HTR-8/SVneo (cell line): Measurements from ENCODE around the gene TUBD1.
A peak's percentile ranks its signal among the peaks of the same experiment; 100 is the strongest.
"Not testable (repeated sequence)": the region's sequence is repeated elsewhere in the genome, so short reads cannot be mapped to it uniquely, and the experiment has no call there.

Experiments used
- DNase-seq: peaks from one replicate; pipeline ENCODE4 v3.0.0; 2011; ENCODE audit warnings: low spot score, mixed read lengths; ENCODE audit not compliant: insufficient read length
- FAIRE-seq: peaks from 2 replicates; lab custom pipeline; 2011; peaks lifted over from hg19 to GRCh38; lab: Jason Lieb, UNC

TUBD1 gene

DNA sequence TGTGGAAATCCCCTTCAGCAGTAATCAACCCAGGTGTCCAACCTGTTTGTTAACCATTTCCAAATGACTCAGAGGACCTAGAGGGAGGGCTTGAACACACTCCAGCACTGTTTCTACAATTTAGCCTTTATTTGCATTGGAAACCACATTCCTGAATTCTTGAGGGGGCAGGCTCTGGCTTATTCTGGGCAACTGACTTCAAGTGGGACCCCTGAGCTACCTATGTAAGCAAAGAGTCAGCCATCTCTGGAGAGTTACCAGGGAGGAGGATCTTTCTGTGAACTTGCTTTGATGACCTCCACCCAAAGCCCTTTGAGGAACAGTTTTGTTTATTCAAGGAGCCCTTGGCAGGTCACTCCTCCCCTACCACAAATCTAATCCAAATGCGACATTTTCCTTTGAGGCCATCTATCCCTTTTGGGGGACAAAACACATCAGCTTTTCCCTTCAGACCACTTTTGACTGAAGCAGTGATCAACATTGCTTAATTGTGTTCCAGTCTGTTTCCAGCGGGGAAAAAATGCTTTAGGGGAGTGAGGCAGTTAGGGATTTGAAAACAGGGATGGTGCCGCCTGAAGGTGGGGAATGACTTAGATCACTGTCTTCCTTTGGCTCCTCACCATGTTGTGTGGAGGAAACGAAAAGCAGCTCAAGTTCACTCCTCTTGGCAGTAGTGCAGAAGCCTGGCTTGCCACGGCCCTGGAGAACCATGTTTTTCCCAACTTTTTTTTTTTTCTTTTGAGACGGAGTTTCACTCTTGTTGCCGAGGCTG lies 46.2 kb downstream of the TUBD1 start:
- DNase-seq (no peak), FAIRE-seq (no peak)

DNA sequence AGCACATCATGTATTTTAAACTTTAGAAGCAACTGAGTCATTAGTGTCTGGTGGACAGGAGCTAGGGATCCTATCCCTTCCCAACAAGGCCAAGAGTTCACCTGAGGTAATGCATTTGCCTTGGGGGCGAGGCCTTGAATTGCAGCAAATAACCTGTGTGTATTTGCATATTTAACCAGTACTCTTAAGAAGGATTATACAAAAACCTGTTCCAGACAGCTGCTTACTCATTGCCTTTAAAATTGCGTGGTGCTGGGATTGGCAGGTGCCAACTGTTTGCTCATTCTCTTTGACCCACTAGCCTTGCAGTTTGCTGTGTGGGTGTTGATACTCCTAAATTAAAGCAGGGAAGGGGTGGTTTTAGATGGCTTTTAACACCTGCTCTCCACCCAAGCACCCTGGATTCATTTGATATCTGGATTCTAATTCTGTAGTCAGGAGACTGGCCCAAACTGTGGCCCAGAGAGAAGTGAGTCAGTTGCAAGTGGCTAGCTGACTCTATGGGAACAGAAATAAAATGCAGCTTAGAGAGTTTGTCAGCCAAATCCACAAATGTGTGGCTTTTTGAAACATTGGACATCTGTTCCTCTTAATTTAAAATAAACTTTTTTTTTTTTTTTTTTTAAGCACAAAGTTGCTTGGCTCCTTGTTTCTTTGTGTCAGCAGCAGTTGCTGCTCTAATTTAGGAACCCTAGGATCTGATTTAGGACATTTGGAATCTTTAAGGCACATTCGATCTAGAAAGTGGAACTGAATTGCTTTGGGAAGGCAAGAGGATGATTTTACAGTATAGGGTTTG lies 46.9 kb downstream of the TUBD1 start:
- no peak for DNase-seq
- no peak for FAIRE-seq

DNA sequence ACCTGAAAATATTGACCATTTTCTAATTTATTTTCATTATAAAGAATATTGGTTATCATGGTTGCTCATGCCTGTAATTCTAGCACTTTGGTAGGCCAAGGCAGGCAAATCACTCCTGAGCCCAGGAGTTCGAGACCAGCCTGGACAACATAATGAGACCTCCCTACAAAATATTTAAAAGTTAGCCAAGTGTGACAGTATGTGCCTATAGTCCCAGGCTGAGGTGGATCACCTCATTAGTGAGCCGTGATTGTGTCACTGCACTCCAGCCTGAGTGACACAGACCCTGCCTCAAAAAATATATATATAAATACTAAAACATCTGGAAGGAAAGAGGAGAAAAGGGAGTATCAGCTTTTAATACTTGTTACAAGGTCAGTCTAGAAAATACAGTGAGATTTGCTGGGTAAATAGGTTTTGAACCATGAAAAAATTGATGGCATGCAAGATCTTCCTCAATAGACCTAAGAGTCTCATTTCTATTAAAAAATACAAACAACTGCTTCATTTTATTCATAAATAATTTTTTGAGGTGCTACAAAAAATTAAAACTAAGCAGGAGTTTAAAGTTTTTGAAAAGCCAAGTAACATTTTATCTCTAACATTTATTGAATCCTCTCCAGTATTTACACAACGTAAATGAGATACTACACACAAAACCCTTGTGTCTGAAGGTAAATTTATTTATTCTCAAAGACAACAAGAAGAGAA lies 47.7 kb downstream of the TUBD1 start:
- no peak for DNase-seq
- FAIRE-seq = no peak

DNA sequence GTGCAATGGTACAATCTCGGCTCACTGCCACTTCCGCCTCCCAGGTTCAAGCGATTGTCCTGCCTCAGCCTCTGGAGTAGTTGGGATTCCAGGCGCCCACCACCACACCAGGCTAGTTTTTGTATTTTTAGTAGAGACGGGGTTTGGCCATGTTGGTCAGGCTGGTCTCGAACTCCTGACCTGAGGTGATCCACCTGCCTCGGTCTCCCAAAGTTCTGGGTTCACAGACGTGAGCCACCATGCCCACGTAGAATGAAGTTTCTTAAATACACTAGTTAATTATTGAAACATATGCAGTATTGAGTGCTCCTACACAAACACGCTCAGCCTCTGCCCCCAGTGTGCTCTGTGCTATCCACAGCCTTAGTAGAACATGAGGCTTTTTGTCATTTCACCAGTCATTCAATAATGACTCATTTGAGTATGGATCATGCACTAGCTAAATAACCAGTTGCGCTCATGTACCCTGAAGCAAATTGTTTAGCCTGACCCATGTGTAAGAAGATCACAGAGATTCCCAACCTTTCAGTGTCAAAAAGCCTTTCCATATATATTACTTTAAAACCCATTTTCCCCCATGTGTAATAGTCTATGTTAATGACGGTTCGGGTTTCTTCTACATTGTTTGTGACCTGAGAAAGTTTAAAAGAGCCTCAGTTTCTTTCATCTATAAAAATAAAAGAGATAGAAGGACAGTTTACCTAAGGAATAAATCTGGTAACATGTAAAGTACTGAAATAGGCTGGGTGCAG lies 49.7 kb downstream of the TUBD1 start:
- FAIRE-seq = peak; percentile 51
- DNase-seq = no peak

DNA sequence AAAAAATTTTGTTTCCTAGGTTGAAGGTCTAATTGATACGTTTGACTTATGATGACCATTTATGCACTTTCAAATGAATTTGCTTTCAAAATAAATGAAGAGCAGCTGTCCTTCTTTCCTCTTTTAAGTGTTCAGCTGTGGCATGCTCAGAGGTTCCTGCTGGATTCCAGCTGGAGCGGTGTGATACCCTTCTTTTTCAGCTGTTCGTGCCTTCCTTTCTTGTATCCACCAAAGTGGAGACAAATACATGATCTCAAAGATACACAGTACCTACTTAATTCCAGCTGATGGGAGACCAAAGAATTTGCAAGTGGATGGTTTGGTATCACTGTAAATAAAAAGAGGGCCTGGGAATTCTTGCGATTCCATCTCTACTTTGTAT lies 50.9 kb downstream of the TUBD1 start:
- DNase-seq, FAIRE-seq: not testable (repeated sequence)

DNA sequence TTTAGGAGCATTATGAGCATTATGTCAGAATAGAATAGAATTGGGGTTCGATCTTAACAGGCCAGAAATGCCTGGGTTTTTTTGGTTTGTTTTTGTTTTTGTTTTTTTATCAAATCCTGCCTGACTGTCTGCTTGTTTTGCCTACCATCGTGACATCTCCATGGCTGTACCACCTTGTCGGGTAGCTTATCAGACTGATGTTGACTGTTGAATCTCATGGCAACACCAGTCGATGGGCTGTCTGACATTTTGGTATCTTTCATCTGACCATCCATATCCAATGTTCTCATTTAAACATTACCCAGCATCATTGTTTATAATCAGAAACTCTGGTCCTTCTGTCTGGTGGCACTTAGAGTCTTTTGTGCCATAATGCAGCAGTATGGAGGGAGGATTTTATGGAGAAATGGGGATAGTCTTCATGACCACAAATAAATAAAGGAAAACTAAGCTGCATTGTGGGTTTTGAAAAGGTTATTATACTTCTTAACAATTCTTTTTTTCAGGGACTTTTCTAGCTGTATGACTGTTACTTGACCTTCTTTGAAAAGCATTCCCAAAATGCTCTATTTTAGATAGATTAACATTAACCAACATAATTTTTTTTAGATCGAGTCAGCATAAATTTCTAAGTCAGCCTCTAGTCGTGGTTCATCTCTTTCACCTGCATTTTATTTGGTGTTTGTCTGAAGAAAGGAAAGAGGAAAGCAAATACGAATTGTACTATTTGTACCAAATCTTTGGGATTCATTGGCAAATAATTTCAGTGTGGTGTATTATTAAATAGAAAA lies 51.5 kb downstream of the TUBD1 start:
- not testable (repeated sequence) for DNase-seq, FAIRE-seq

DNA sequence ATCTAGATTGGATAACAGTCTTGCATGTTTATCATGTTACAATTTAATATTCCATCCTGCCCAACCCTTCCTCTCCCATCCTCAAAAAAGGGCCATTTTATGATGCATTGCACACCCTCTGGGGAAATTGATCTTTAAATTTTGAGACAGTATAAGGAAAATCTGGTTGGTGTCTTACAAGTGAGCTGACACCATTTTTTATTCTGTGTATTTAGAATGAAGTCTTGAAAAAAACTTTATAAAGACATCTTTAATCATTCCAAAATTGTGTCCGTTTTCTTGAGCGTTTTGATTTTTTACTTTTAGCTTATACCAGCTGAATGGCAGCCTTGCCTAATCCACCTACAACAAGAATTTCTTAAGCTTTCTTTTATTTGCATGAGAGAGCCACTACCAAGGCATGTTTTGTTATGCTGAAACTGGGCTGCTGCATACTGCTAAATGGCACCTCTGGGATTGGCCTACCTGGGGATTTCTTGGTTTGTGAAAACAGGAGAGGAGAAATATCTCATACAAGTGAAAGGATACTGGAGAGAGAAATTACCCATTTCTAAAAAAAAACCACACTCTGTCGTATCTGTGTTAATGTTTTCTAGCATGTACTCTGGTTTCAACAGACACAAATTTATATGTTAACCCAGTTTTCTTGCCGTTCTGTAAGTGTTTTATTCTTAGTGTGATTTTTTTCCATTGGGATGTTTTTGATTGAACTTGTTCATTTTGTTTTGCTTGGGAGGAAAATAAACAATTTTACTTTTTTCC lies 52.2 kb downstream of the TUBD1 start:
- FAIRE-seq (no peak), DNase-seq (no peak)

DNA sequence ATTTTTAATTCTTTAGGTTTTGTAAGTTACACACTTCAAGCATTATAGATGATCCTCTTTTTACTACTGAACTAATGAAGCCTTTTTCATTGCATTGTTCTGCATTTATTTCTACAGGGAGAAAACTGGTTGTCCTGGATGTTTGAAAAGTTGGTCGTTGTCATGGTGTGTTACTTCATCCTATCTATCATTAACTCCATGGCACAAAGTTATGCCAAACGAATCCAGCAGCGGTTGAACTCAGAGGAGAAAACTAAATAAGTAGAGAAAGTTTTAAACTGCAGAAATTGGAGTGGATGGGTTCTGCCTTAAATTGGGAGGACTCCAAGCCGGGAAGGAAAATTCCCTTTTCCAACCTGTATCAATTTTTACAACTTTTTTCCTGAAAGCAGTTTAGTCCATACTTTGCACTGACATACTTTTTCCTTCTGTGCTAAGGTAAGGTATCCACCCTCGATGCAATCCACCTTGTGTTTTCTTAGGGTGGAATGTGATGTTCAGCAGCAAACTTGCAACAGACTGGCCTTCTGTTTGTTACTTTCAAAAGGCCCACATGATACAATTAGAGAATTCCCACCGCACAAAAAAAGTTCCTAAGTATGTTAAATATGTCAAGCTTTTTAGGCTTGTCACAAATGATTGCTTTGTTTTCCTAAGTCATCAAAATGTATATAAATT lies 53.0 kb downstream of the TUBD1 start:
- no peak for FAIRE-seq
- DNase-seq = no peak

DNA sequence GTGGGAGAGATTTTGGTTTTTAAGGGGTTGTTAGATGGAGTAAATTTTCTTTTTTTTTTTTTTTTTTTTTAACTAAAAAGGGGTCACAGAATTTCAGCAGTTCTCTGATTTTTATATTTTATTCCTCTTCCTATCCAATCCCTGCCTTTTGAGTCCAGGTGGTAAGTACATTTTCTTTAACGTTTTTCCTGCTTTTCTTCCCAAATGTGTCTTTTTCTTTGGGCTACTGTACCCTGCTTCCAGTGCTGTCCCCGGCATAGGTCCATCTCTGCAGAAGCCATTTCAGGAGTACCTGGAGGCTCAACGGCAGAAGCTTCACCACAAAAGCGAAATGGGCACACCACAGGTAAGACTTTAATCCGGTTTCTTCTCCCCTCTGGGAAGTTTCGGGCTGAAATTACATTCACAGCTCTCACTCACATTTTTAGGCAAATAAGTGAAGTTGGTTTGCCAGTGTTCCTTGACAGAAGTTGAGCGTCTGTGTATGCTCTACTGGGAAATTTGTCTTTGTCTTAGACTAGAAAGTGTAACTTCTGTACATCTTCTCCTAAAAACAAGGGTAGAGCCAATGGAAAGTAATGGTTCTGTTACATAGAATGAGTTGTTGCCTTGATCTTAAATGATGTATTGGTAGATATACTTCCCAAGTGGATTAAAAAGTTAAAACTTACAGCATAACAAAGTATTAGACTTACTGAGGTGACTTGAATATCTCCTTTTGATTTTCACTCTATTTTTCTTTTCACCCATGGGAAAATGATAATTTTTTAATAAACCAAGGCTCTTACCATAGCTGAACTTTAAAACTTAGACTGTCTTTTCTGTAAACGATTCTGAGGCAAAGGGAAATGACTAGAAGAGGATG lies 54.5 kb downstream of the TUBD1 start:
- DNase-seq = no peak
- no peak for FAIRE-seq

DNA sequence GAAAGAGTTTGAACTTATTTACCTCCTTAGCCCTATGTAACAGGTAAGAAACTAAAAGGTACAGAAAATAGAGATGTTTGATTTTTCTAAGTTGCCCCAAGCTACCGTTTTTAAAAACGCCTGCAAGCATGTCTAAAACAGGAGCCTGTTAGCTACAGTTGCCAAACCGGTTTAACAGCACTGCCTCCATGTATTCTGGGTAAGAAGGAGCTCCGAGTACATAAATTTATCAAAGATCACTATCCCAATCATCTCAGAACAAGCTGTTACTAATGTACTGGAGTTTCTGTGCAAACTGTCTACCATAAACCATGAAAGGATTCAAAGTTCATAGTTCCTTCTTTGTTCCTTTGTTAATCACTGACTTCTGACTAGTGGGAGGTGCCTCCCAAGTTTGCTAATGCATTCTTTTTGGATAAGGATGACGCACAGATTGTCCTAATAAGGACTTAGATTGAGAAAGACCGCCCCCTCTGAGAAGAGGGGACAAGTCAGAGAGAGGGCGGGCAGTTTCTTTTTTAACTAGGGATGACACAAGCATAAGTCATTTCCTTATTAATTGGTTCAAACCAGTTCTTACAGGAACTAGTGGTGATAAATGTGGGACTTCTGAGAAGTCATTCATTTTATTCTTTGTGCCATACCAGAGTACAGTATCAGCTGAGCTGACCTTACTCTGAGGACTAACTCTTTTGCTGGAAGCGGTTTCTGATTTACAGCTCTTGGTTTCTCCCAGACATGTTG lies 55.3 kb downstream of the TUBD1 start:
- FAIRE-seq (peak; percentile 76), DNase-seq (peak; percentile 89)

DNA sequence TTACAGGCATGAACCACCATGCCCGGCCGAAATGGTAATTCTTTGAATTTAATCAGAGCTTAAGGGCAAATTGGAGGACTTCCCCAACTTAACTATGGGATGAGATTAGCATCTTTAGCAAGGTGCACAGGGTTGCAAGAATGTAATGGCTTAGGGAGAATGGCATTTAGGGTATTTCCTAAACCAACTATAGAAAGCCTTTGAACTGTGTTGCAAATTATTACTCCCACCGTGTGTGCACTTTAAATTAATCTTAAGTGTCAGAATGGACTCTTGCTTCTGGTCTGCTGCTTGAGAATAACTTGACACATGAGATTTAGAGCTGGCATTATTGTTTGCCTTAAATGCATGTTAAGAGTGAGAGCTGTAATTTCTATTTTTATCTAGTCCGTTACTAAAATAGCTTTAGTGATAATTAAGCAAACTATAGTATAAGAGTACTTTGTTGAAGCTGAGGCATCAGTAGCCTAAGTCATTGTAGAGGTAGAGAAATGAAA lies 59.8 kb downstream of the TUBD1 start:
- DNase-seq (no peak), FAIRE-seq (no peak)

DNA sequence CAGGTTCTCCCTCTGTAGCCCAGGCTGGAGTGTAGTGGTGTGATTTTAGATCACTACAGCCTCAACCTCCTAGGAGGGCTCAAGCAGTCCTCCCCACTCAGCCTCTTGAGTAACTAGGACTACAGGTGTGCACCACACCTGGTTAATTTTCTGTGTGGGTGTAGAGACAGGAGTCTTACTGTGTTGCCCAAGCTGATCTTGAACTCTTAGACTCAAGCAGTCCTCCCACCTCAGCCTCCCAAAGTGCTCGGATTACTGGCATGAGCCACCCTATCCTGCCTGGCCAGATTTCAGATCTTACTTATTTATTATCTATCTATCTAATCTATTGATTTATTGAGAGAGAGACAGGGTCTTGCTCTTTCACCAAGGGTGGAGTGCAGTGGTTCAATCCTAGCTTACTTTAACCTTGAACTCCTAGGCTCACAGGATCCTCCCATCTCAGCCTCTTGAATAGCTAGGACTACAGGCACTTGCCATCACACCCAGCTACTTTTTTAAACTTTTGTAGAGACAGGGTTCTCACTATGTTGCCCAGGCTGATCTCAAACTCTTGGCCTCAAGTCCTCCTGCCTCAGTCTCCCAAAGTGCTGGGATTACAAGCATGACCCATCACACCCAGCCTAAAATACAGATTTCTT lies 61.8 kb downstream of the TUBD1 start:
- FAIRE-seq = no peak
- DNase-seq = no peak

DNA sequence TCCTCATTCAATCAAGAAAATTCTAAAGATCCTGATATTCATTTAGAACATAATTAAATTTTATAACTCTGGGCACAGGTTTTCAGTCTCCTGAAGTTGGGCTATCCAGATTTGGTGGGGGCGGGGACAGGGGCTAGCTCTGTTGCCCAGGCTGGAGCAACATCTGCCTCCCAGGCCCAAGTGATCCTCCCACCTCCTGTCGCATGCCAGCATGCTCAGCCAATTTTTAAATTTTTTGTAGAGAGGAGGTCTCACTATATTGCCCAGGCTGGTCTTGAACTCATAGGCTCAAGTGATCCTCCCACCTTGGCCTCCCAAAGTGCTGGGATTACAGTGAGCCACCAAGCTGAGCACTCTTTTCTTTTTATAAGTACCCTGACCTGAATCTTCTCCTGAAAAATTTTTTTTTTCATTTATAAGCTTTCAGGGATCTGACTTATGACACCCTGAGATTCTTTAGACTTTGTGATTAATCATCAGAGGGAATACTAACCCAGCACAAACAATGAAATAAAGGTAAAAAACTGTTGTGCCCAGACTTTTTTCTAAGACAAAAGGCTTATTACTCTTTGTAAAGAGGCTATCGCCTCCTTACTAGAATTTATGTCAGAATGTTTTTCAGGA lies 62.6 kb downstream of the TUBD1 start:
- FAIRE-seq = no peak
- no peak for DNase-seq

DNA sequence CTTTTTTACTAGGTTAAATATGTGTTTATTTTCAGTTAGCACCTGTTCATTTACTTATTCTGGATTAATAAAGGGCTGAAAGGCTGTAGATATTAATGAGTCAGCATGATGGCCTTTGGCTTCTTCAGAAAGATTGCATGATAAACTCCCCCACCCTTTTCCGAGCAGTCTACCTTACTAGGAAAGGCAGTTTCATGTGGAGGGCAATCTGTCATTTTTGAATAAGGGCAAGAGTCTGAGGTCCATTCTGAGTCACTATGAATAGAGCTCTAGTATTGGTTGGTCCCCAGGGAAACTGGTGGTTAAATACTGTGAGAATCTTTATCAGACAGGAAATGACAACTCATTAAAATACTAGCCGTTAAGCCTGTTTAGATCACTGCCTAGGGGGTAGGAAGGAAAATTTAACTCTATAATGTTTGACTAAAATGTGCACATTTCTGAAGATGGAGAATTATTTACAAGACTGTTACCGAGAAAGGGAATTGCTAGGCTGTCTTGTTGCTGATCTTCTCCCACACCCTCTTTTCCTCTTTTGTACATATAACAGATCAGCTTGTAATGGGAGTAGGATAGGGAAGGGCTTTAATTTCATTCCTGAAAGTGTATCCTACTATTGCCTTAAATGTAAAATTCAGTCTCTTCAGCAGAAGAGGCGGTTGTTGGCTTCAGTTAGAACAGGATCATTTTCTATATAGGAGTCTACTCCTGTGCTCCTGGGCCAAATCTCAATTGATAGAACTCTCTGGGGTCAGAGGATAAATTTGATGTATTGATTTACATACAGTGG lies 63.3 kb downstream of the TUBD1 start:
- peak; percentile 95 for DNase-seq
- FAIRE-seq = peak; percentile 89

DNA sequence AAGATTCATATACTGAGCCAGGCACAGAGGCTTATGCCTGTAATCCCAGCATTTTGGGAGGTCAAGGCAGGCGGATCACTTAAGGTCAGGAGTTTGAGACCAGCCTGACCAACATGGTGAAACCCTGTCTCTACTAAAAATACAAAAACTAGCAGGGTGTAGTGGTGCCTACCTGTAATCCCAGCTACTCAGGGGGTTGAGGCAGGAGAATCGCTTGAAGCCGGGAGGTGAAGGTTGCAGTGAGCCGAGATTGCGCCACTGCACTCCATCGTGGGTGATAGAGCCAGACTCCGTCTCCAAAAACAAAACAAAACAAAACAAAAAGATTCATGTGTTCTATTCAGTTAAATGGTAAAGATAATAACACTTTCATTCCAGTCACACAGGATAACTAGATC lies 63.9 kb downstream of the TUBD1 start:
- not testable (repeated sequence) for DNase-seq, FAIRE-seq
